ENCODE measurements around the gene SOX2.

SOX2 gene

GRCh38 chr3:181703601-181704420 is 7.9 kb upstream of the SOX2 start:
- in situ Hi-C loops (cut with HindIII; ENCODE audit: low sequenced_read_pairs), result no loop called here

- in situ Hi-C loops (cut with HindIII; ENCODE audit: low sequenced_read_pairs), result loop anchor here (5.0 kb wide), 1 partner anchor 978 kb away; no protein-coding TSS in a partner anchor
These were observed 7.2 kb upstream of the SOX2 start for GRCh38 chr3:181704421-181705085.

GRCh38 chr3:181705086-181705480 is 6.6 kb upstream of the SOX2 start:
- in situ Hi-C loops (cut with HindIII; ENCODE audit: low sequenced_read_pairs), result loop anchor here (5.0 kb wide), 1 partner anchor 977 kb away; no protein-coding TSS in a partner anchor

GRCh38 chr3:181707980-181708379 is 3.7 kb upstream of the SOX2 start:
- in situ Hi-C loops (cut with HindIII; ENCODE audit: low sequenced_read_pairs), result loop anchor here (5.0 kb wide), 1 partner anchor 974 kb away; no protein-coding TSS in a partner anchor

GRCh38 chr3:181709537-181710279 is 2.0 kb upstream of the SOX2 start:
- in situ Hi-C loops (cut with HindIII; ENCODE audit: low sequenced_read_pairs), result loop anchor here (5.0 kb wide), 1 partner anchor 973 kb away; no protein-coding TSS in a partner anchor

GRCh38 chr3:181710345-181711291 is 1.1 kb upstream of the SOX2 start:
- in situ Hi-C loops (cut with HindIII; ENCODE audit: low sequenced_read_pairs), result no loop called here

- in situ Hi-C loops (cut with HindIII; ENCODE audit: low sequenced_read_pairs), result no loop called here
These were observed 464 bp downstream of the SOX2 start for GRCh38 chr3:181712226-181712552.

- in situ Hi-C loops (cut with HindIII; ENCODE audit: low sequenced_read_pairs), result no loop called here
These were observed 991 bp downstream of the SOX2 start for GRCh38 chr3:181712553-181713279.

- in situ Hi-C loops (cut with HindIII; ENCODE audit: low sequenced_read_pairs), result no loop called here
These were observed 1.5 kb downstream of the SOX2 start for GRCh38 chr3:181713280-181713647.

GRCh38 chr3:181713676-181714612 is 2.2 kb downstream of the SOX2 start:
- in situ Hi-C loops (cut with HindIII; ENCODE audit: low sequenced_read_pairs), result no loop called here

GRCh38 chr3:181715571-181716340 is 4.0 kb downstream of the SOX2 start:
- in situ Hi-C loops (cut with HindIII; ENCODE audit: low sequenced_read_pairs), result no loop called here

- in situ Hi-C loops (cut with HindIII; ENCODE audit: low sequenced_read_pairs), result no loop called here
These were observed 5.2 kb downstream of the SOX2 start for GRCh38 chr3:181716966-181717365.

GRCh38 chr3:181717549-181718171 is 5.9 kb downstream of the SOX2 start:
- in situ Hi-C loops (cut with HindIII; ENCODE audit: low sequenced_read_pairs), result no loop called here

GRCh38 chr3:181718369-181718768 is 6.6 kb downstream of the SOX2 start:
- in situ Hi-C loops (cut with HindIII; ENCODE audit: low sequenced_read_pairs), result no loop called here

GRCh38 chr3:181718987-181719911 is 7.5 kb downstream of the SOX2 start:
- in situ Hi-C loops (cut with HindIII; ENCODE audit: low sequenced_read_pairs), result no loop called here

- in situ Hi-C loops (cut with HindIII; ENCODE audit: low sequenced_read_pairs), result no loop called here
These were observed 8.4 kb downstream of the SOX2 start for GRCh38 chr3:181719991-181720680.

All from endothelial cell of hepatic sinusoid (primary cell).